Mesendoderm (in vitro differentiated cells): ENCODE measurements around the gene CYB561D2.

Experiments used
- DNase-seq: peaks from one replicate; pipeline ENCODE4 v3.0.0; 2013
- H2AK5ac ChIP-seq: 2 replicates; pipeline ENCODE4 v1.6.1; 2013; ENCODE audit warnings: low read length, inconsistent platforms
- H2BK120ac ChIP-seq: 2 replicates; pipeline ENCODE4 v1.6.1; 2013; ENCODE audit warnings: low read depth, mild to moderate bottlenecking, low read length, moderate library complexity, mixed read lengths
- H2BK15ac ChIP-seq: replicated peaks from 2 replicates; pipeline ENCODE4 v1.6.1; 2013; ENCODE audit warnings: low read depth, mild to moderate bottlenecking, moderate library complexity
- H2BK5ac ChIP-seq: 2 replicates; pipeline ENCODE4 v1.6.1; 2013; ENCODE audit warnings: low read length, inconsistent platforms
- H3K18ac ChIP-seq: 2 replicates; pipeline ENCODE4 v1.6.1; 2013; ENCODE audit warnings: mild to moderate bottlenecking, low read length, mixed read lengths
- H3K23ac ChIP-seq: one replicate; pipeline ENCODE4 v1.6.1; 2013; ENCODE audit warnings: low read length
- H3K27ac ChIP-seq: 2 replicates; pipeline ENCODE4 v1.5.1; 2013; ENCODE audit warnings: low read depth, mild to moderate bottlenecking, inconsistent platforms, low read length, moderate library complexity
- H3K27me3 ChIP-seq: 2 replicates; pipeline ENCODE4 v1.6.1; 2013; ENCODE audit warnings: low read length, control low read depth, mild to moderate bottlenecking, inconsistent platforms; ENCODE audit not compliant: insufficient read depth, poor library complexity
- H3K36me3 ChIP-seq: 2 replicates; pipeline ENCODE4 v1.6.1; 2013; ENCODE audit warnings: low read length, inconsistent platforms; ENCODE audit not compliant: control insufficient read depth, insufficient read depth
- H3K4ac ChIP-seq: one replicate; pipeline ENCODE4 v1.6.1; 2013; ENCODE audit warnings: low read depth, mild to moderate bottlenecking, low read length, moderate library complexity
- H3K4me1 ChIP-seq: 2 replicates; pipeline ENCODE4 v1.6.1; 2013; ENCODE audit warnings: low read depth, low read length, inconsistent platforms; ENCODE audit not compliant: control insufficient read depth
- H3K4me2 ChIP-seq: 2 replicates; pipeline ENCODE4 v1.6.1; 2013; ENCODE audit warnings: low read length
- H3K4me3 ChIP-seq: 2 replicates; pipeline ENCODE4 v1.5.1; 2013; ENCODE audit warnings: mild to moderate bottlenecking, low read length
- H3K56ac ChIP-seq: one replicate; pipeline ENCODE4 v1.6.1; 2013; ENCODE audit warnings: low read length
- H3K79me1 ChIP-seq: 2 replicates; pipeline ENCODE4 v1.6.1; 2013; ENCODE audit warnings: low read length, inconsistent platforms
- H3K79me2 ChIP-seq: 2 replicates; pipeline ENCODE4 v1.6.1; 2013; ENCODE audit warnings: mild to moderate bottlenecking, low read length; ENCODE audit not compliant: control insufficient read depth, insufficient read depth
- H3K9ac ChIP-seq: 2 replicates; pipeline ENCODE4 v1.6.1; 2013; ENCODE audit warnings: low read length, inconsistent platforms
- H4K5ac ChIP-seq: one replicate; pipeline ENCODE4 v1.6.1; 2013; ENCODE audit warnings: low read length
- H4K8ac ChIP-seq: one replicate; pipeline ENCODE4 v1.6.1; 2013; ENCODE audit warnings: low read depth, mild to moderate bottlenecking, control low read depth, low read length, moderate library complexity
- WGBS: extraction: QIAGEN DNeasy Blood & Tissue Kit; methylation state at CpG from one replicate; pipeline ENCODE4 v1.1.7; 2013; ENCODE audit warnings: low lambda C conversion rate, missing lambda C conversion rate; ENCODE audit not compliant: insufficient coverage; ENCODE audit errors: extremely low coverage; 5-methylcytosine and 5-hydroxymethylcytosine counted together

The CYB561D2 gene

DNA sequence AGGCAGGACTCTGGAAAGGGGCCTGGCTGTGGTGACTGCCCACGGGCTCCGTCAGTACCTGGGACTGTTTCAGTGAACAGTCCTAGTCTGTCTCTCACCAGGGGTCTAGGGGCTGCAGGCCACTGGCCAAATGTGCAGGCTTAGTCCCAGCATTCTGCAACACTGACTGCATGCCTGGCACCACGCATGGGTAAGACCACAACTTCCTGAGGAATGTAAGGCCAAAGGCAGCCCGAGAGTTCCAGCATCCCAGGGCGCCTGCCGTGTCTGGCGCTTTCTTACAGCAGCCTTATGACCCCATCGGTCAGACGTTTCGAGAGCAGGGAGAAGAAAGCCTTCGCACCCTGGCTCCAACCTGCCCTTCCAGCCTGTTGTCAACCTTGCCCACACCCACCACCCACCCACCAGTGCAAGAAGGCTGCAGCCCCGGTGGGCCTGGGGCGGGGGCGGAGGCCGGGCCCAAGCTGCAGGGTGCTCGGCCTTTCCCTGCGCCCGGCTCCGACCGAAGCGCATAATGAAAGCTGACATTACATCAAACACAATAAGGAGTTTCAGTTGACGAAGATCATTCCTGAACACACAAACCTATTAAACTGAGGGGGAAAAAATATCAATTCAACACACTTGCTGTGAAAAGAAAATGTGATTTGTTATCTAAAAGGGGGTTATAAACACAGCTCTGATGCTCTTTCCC is 38.2 kb downstream of the CYB561D2 start:
- no peak overlapping the region for H2BK15ac ChIP-seq
- no peaks in the 10 kb centered on the region for H3K27me3 ChIP-seq
- WGBS, result no CpG with 5 or more reads among the region's 22 CpGs
- no peak overlapping the region for H3K56ac ChIP-seq
- no peak overlapping the region for H3K18ac ChIP-seq
- no peak overlapping the region for H2BK120ac ChIP-seq
- no peaks in the 10 kb centered on the region for H3K36me3 ChIP-seq
- no peak overlapping the region for H4K8ac ChIP-seq
- H3K4me2 ChIP-seq, result no peak overlapping the region
- H3K79me2 ChIP-seq, result no peaks in the 10 kb centered on the region
- no peak overlapping the region for H3K27ac ChIP-seq
- H4K5ac ChIP-seq, result no peak overlapping the region
- no peak overlapping the region for H2AK5ac ChIP-seq
- no peak overlapping the region for H3K9ac ChIP-seq
- no peak overlapping the region for H3K4ac ChIP-seq
- H3K4me3 ChIP-seq, result no peak overlapping the region
- H3K79me1 ChIP-seq, result no peaks in the 10 kb centered on the region
- no peak overlapping the region for H2BK5ac ChIP-seq
- H3K4me1 ChIP-seq, result no peaks in the 10 kb centered on the region
- DNase-seq, result peak; percentile 37
- no peak overlapping the region for H3K23ac ChIP-seq

DNA sequence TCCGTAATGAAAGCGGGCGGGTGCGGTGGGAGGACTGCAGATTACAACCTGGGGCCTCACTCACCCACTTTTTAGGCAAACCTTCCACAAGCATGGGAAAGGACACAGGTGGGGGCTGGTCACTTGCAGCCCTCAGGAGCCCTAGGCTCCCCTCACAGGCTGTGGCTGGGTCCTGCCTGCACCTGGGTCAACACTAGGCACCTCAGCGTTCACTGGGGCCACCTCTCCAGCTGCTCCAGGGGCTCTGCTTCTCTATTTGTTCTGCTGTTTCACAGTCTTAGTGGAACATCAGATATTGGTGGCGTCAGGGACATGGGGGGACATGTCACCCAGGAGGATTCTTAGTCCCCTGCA is 38.7 kb downstream of the CYB561D2 start:
- WGBS, result no CpG with 5 or more reads among the region's 6 CpGs
- Histone ChIP-seq H4K8ac (no peak overlapping the region), H3K27me3 (no peaks in the 10 kb centered on the region), H3K27ac (no peak overlapping the region), H2AK5ac (no peak overlapping the region), H3K79me2 (no peaks in the 10 kb centered on the region), H3K4me1 (no peaks in the 10 kb centered on the region), H2BK15ac (no peak overlapping the region), H4K5ac (no peak overlapping the region), H3K79me1 (no peaks in the 10 kb centered on the region), H3K4me2 (no peak overlapping the region), H3K9ac (no peak overlapping the region), H3K56ac (no peak overlapping the region), H2BK5ac (no peak overlapping the region), H3K4me3 (no peak overlapping the region), H3K23ac (no peak overlapping the region), H3K18ac (no peak overlapping the region), H2BK120ac (no peak overlapping the region), H3K4ac (no peak overlapping the region), H3K36me3 (no peaks in the 10 kb centered on the region)
- DNase-seq, result no peak

DNA sequence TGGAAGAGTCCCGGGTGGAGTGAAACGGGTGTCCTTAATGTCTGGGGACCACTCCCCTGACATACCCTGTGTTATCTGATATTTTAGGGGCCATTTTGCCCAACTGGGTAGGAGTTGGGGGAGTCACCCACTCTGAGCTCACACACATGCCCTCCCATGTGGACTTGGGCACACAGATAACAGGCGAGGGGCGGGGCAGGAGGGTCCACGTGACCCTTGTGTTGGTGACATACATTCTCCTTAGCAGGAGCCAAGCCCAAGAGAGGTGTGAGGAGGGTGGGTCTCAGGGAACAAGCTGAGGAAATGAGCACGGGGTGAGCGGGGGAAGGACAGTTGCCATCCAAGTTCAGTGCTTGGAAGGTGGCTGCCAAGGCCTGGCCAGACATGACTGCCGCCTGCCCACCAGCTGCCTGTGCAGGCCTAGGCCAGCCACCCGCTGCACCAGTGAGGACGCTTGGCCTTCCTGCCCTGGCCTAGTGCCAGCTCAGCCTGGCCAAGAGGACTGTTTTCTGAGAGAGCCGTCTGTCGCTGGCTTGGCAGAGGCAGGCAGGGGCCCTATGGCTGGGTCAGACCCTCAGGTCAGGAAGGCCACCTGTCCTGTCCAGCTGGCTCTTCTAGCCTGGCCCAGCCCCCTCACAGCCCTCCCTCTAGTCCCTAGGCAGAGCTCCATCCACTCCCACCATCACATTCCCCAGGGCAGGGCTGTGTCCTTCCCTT is 40.0 kb downstream of the CYB561D2 start:
- DNase-seq, result no peak
- H2BK5ac ChIP-seq, result no peak overlapping the region
- no peak overlapping the region for H2BK120ac ChIP-seq
- H3K56ac ChIP-seq, result no peak overlapping the region
- H2AK5ac ChIP-seq, result no peak overlapping the region
- H3K79me1 ChIP-seq, result no peaks in the 10 kb centered on the region
- H4K8ac ChIP-seq, result no peak overlapping the region
- no peak overlapping the region for H3K23ac ChIP-seq
- no peak overlapping the region for H3K4me3 ChIP-seq
- H3K36me3 ChIP-seq, result no peaks in the 10 kb centered on the region
- H3K27ac ChIP-seq, result no peak overlapping the region
- H3K4ac ChIP-seq, result no peak overlapping the region
- H2BK15ac ChIP-seq, result no peak overlapping the region
- no peak overlapping the region for H3K4me2 ChIP-seq
- no peak overlapping the region for H3K18ac ChIP-seq
- H3K9ac ChIP-seq, result no peak overlapping the region
- H3K27me3 ChIP-seq, result no peaks in the 10 kb centered on the region
- H3K4me1 ChIP-seq, result no peaks in the 10 kb centered on the region
- H3K79me2 ChIP-seq, result no peaks in the 10 kb centered on the region
- WGBS, result no CpG with 5 or more reads among the region's 12 CpGs
- H4K5ac ChIP-seq, result no peak overlapping the region

DNA sequence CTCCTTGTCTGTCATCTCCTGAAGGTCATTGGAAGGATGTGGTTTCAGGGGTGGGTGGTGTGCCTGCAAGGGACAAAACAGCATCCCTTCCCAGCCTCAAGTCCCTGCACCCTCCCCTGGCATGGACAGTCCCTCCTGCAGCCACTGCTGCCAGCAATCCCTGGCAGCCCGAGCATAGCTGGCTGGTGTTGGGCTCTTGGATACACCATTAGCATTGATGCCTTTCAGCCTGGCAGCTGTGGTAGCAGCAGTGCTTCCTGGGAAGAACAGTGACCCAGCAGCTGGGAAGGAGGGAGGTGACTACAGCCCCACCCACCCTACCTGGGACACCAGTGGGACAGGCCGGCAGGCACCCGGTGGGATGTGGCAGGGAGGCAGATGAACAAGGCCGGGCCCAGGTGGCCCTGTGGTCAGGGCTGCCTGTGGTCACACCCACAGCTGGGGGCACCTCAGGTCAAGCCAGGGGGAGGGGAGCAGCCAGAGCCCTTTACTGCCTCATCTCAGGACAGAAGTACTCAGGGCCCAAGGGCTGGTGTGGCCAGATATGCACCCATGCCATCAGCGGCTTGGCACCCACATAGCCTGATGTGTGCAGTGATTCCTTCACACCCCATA is 41.5 kb downstream of the CYB561D2 start:
- no CpG with 5 or more reads among the region's 5 CpGs for WGBS
- Histone ChIP-seq H3K4ac (no peak overlapping the region), H2BK5ac (no peak overlapping the region), H2AK5ac (no peak overlapping the region), H3K23ac (no peak overlapping the region), H4K8ac (no peak overlapping the region), H2BK15ac (no peak overlapping the region), H3K36me3 (no peaks in the 10 kb centered on the region), H3K18ac (no peak overlapping the region), H4K5ac (no peak overlapping the region), H3K79me2 (no peaks in the 10 kb centered on the region), H3K27ac (no peak overlapping the region), H3K79me1 (no peaks in the 10 kb centered on the region), H3K56ac (no peak overlapping the region), H3K9ac (no peak overlapping the region), H2BK120ac (no peak overlapping the region), H3K4me2 (no peak overlapping the region), H3K27me3 (no peaks in the 10 kb centered on the region), H3K4me1 (no peaks in the 10 kb centered on the region), H3K4me3 (no peak overlapping the region)
- DNase-seq, result no peak

DNA sequence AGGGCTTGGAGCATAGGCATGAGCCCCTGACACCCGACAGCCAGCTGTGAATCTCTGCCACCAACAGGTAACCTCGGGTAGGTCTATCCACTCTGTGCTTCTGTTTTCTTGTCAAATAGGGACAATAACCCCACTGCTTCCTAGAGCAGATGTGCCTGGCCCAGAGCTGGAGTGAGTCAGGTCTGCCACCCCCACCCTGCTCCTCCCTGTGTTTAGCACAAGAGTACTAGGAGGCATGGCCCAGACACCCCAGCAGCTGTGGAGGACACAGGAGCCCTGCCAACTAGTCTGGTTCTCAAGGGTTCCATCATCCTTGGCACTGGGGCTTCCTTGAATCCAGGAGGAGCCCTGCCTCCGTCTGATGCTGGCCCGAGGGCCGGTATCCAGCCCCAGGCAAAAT is 42.4 kb downstream of the CYB561D2 start:
- no peak overlapping the region for H2BK5ac ChIP-seq
- no peak overlapping the region for H2BK120ac ChIP-seq
- WGBS, result no CpG with 5 or more reads among the region's 5 CpGs
- no peak overlapping the region for H3K23ac ChIP-seq
- H3K4me3 ChIP-seq, result no peak overlapping the region
- H3K4me2 ChIP-seq, result no peak overlapping the region
- no peaks in the 10 kb centered on the region for H3K4me1 ChIP-seq
- H3K36me3 ChIP-seq, result no peaks in the 10 kb centered on the region
- H4K8ac ChIP-seq, result no peak overlapping the region
- H3K27me3 ChIP-seq, result no peaks in the 10 kb centered on the region
- H2AK5ac ChIP-seq, result no peak overlapping the region
- H3K56ac ChIP-seq, result no peak overlapping the region
- no peak overlapping the region for H3K9ac ChIP-seq
- H3K18ac ChIP-seq, result no peak overlapping the region
- no peak overlapping the region for H4K5ac ChIP-seq
- H3K79me2 ChIP-seq, result no peaks in the 10 kb centered on the region
- H3K79me1 ChIP-seq, result no peaks in the 10 kb centered on the region
- H3K27ac ChIP-seq, result no peak overlapping the region
- H2BK15ac ChIP-seq, result no peak overlapping the region
- no peak overlapping the region for H3K4ac ChIP-seq
- no peak for DNase-seq
